WTC11 (cell line): ENCODE results near the gene CBX6. TPM values are rescaled to one million over a fixed set of nuclear protein-coding genes. Genes with fewer than 3 reads are reported as not detected.

Experiments used
- ATAC-seq: fragments of 200-7000 bp; cut with Tn5 transposase; 2 replicates; pipeline ENCODE4 v1.10.0; 2021; ENCODE audit warnings: mild to moderate bottlenecking, moderate library complexity
- CTCF ChIA-PET: fragments of 300-600 bp; sonication (Branson Sonifier 250); formaldehyde crosslinking; loops from one replicate; lab custom pipeline; 2021; ENCODE audit warnings: antibody characterized with exemption; lab: Charles Lee
- POLR2A ChIA-PET: fragments of 350-600 bp; sonication (Branson Sonifier 250); formaldehyde crosslinking; loops from one replicate; lab custom pipeline; 2021; ENCODE audit warnings: antibody characterized with exemption; lab: Charles Lee
- DNase-seq: peaks from one replicate; pipeline ENCODE4 v3.0.0; 2021; ENCODE audit warnings: low spot score
- H3K27ac Mint-ChIP-seq: 2 replicates; pipeline ENCODE4 v1.8.0; 2021; ENCODE audit warnings: mixed read lengths
- H3K27me3 Mint-ChIP-seq: 2 replicates; pipeline ENCODE4 v1.8.0; 2021; ENCODE audit warnings: low read depth, mild to moderate bottlenecking, moderate library complexity, mixed read lengths
- H3K36me3 Mint-ChIP-seq: 2 replicates; pipeline ENCODE4 v1.8.0; 2021; ENCODE audit warnings: mixed read lengths
- H3K4me1 Mint-ChIP-seq: 2 replicates; pipeline ENCODE4 v1.8.0; 2022; ENCODE audit warnings: mixed read lengths
- H3K4me3 Mint-ChIP-seq: 2 replicates; pipeline ENCODE4 v1.8.0; 2021; ENCODE audit warnings: mild to moderate bottlenecking, moderate library complexity, mixed read lengths
- H3K9me3 Mint-ChIP-seq: 2 replicates; pipeline ENCODE4 v1.8.0; 2021; ENCODE audit warnings: mixed read lengths
- ATF1 ChIP-seq: sonication (generic); formaldehyde crosslinking; IDR thresholded peaks from 2 replicates; pipeline ENCODE4 v1.8.1; 2023; ENCODE audit warnings: mild to moderate bottlenecking, moderate library complexity, missing genetic modification reagents
- ATF2 ChIP-seq: sonication (generic); formaldehyde crosslinking; IDR thresholded peaks from 2 replicates; pipeline ENCODE4 v1.8.1; 2022; ENCODE audit warnings: low read depth, missing genetic modification reagents, borderline replicate concordance
- E2F4 ChIP-seq: sonication (generic); formaldehyde crosslinking; IDR thresholded peaks from 2 replicates; pipeline ENCODE4 v1.8.1; 2022; ENCODE audit warnings: low read depth, mild to moderate bottlenecking, moderate library complexity, missing genetic modification reagents, borderline replicate concordance
- ELF4 ChIP-seq: sonication (generic); formaldehyde crosslinking; IDR thresholded peaks from 2 replicates; pipeline ENCODE4 v1.8.1; 2022; ENCODE audit warnings: low read depth, mild to moderate bottlenecking, moderate library complexity, missing genetic modification reagents
- HMGA2 ChIP-seq: fragments of 250-450 bp; sonication (Bioruptor Pico); IDR thresholded peaks from 2 replicates; pipeline ENCODE4 v1.4.0; 2021; ENCODE audit warnings: mild to moderate bottlenecking, moderate library complexity
- IRF2 ChIP-seq: sonication (generic); formaldehyde crosslinking; IDR thresholded peaks from 2 replicates; pipeline ENCODE4 v1.8.0; 2022; ENCODE audit warnings: low read depth, missing genetic modification reagents, borderline replicate concordance
- JAZF1 ChIP-seq: fragments of 250-450 bp; sonication (Bioruptor Pico); IDR thresholded peaks from 2 replicates; pipeline ENCODE4 v1.9.0; 2021; ENCODE audit warnings: moderate library complexity, mild to moderate bottlenecking, inconsistent platforms
- NFYB ChIP-seq: sonication (generic); formaldehyde crosslinking; conservative IDR thresholded peaks from 2 replicates; pipeline ENCODE4 v1.8.0; 2022; ENCODE audit warnings: low read depth, missing genetic modification reagents
- NR1H2 ChIP-seq: sonication (generic); formaldehyde crosslinking; IDR thresholded peaks from 2 replicates; pipeline ENCODE4 v1.9.0; 2021; ENCODE audit warnings: mild to moderate bottlenecking, moderate library complexity, missing genetic modification reagents
- NR3C1 ChIP-seq: sonication (generic); formaldehyde crosslinking; conservative IDR thresholded peaks from 2 replicates; pipeline ENCODE4 v1.8.1; 2023; ENCODE audit warnings: low read depth, mild to moderate bottlenecking, missing genetic modification reagents
- PRDM15 ChIP-seq: sonication (generic); formaldehyde crosslinking; IDR thresholded peaks from 2 replicates; pipeline ENCODE4 v1.8.0; 2022; ENCODE audit warnings: missing genetic modification reagents
- PRRX2 ChIP-seq: fragments of 250-450 bp; sonication (Bioruptor Pico); IDR thresholded peaks from 2 replicates; pipeline ENCODE4 v1.8.0; 2021; ENCODE audit warnings: mild to moderate bottlenecking
- RORB ChIP-seq: fragments of 250-450 bp; sonication (Bioruptor Pico); IDR thresholded peaks from 2 replicates; pipeline ENCODE4 v1.9.0; 2021; ENCODE audit warnings: mild to moderate bottlenecking
- SMAD4 ChIP-seq: sonication (generic); formaldehyde crosslinking; IDR thresholded peaks from 2 replicates; pipeline ENCODE4 v1.8.0; 2022; ENCODE audit warnings: mild to moderate bottlenecking, missing genetic modification reagents
- SOX15 ChIP-seq: fragments of 250-450 bp; sonication (Bioruptor Pico); IDR thresholded peaks from 2 replicates; pipeline ENCODE4 v1.9.0; 2021; ENCODE audit warnings: mild to moderate bottlenecking
- SP1 ChIP-seq: sonication (generic); formaldehyde crosslinking; conservative IDR thresholded peaks from 2 replicates; pipeline ENCODE4 v1.8.1; 2022; ENCODE audit warnings: missing genetic modification reagents
- ZMAT4 ChIP-seq: fragments of 250-450 bp; sonication (Bioruptor Pico); IDR thresholded peaks from 2 replicates; pipeline ENCODE4 v1.9.0; 2021; ENCODE audit warnings: mild to moderate bottlenecking
- ZNF219 ChIP-seq: sonication (generic); formaldehyde crosslinking; IDR thresholded peaks from 2 replicates; pipeline ENCODE4 v1.8.0; 2023; ENCODE audit warnings: missing genetic modification reagents, mild to moderate bottlenecking, borderline replicate concordance
- total RNA-seq: library from RNA; stranded (reverse); gene quantifications from 3 replicates; pipeline ENCODE4 v1.2.3, GENCODE V29; 2021
- TF ChIP-seq, protein P1 (sequence below): fragments of 250-450 bp; sonication (Bioruptor Pico); IDR thresholded peaks from 2 replicates; pipeline ENCODE4 v1.9.0; 2021; ENCODE audit warnings: mild to moderate bottlenecking
- TF ChIP-seq, protein P2 (sequence below): sonication (generic); formaldehyde crosslinking; IDR thresholded peaks from 2 replicates; pipeline ENCODE4 v1.8.1; 2023; ENCODE audit warnings: mild to moderate bottlenecking, missing genetic modification reagents, moderate library complexity

The CBX6 gene
- total RNA-seq, 1 experiment from 2014 or later = 27.0 TPM

- TF ChIP-seq, protein P1, sequence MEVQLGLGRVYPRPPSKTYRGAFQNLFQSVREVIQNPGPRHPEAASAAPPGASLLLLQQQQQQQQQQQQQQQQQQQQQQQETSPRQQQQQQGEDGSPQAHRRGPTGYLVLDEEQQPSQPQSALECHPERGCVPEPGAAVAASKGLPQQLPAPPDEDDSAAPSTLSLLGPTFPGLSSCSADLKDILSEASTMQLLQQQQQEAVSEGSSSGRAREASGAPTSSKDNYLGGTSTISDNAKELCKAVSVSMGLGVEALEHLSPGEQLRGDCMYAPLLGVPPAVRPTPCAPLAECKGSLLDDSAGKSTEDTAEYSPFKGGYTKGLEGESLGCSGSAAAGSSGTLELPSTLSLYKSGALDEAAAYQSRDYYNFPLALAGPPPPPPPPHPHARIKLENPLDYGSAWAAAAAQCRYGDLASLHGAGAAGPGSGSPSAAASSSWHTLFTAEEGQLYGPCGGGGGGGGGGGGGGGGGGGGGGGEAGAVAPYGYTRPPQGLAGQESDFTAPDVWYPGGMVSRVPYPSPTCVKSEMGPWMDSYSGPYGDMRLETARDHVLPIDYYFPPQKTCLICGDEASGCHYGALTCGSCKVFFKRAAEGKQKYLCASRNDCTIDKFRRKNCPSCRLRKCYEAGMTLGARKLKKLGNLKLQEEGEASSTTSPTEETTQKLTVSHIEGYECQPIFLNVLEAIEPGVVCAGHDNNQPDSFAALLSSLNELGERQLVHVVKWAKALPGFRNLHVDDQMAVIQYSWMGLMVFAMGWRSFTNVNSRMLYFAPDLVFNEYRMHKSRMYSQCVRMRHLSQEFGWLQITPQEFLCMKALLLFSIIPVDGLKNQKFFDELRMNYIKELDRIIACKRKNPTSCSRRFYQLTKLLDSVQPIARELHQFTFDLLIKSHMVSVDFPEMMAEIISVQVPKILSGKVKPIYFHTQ (CRISPR knock-in tag) = no peak
- TF ChIP-seq, protein P2, sequence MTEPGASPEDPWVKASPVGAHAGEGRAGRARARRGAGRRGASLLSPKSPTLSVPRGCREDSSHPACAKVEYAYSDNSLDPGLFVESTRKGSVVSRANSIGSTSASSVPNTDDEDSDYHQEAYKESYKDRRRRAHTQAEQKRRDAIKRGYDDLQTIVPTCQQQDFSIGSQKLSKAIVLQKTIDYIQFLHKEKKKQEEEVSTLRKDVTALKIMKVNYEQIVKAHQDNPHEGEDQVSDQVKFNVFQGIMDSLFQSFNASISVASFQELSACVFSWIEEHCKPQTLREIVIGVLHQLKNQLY (CRISPR knock-in tag) = no peak
- TF ChIP-seq PRDM15 (CRISPR knock-in tag) = no peak
- TF ChIP-seq SOX15 (CRISPR knock-in tag) = no peak
- TF ChIP-seq ATF2 (CRISPR knock-in tag) = no peak
Observed at GRCh38 chr22:38829485-38829884, 42.5 kb downstream of the CBX6 start (continued).

- Mint-ChIP-seq H3K4me1 (peaks cover 3% of the 10 kb centered on the region; the same call in 1 of the 2 replicates), H3K4me3 (no peak overlapping the region), H3K27me3 (no peaks in the 10 kb centered on the region), H3K27ac (no peak overlapping the region), H3K9me3 (no peaks in the 10 kb centered on the region), H3K36me3 (no peaks in the 10 kb centered on the region)
- POLR2A ChIA-PET = interaction anchor here (0.6 kb wide), 1 partner anchor 251 kb away, joined by 4 read pairs; no protein-coding TSS in a partner anchor
- TF ChIP-seq SMAD4 (no peak), PRRX2 (CRISPR knock-in tag) (no peak)
- DNase-seq (no peak), ATAC-seq (no peak)
- CTCF ChIA-PET = interaction anchor here (0.9 to 5.8 kb wide), 4 partner anchors 14 to 63 kb away, joined by 3 to 31 read pairs (median 6); no protein-coding TSS in a partner anchor
Observed at GRCh38 chr22:38828616-38829205, 43.3 kb downstream of the CBX6 start.

GRCh38 chr22:38828191-38828590 is 43.8 kb downstream of the CBX6 start:
- Mint-ChIP-seq H3K27ac (no peak overlapping the region), H3K36me3 (no peaks in the 10 kb centered on the region), H3K9me3 (no peaks in the 10 kb centered on the region), H3K4me3 (no peak overlapping the region), H3K27me3 (no peaks in the 10 kb centered on the region), H3K4me1 (peaks cover 3% of the 10 kb centered on the region; the same call in 1 of the 2 replicates)
- ChIA-PET POLR2A (no interaction called here), CTCF (interaction anchor here (0.9 to 5.8 kb wide), 4 partner anchors 15 to 62 kb away, joined by 3 to 31 read pairs (median 6); no protein-coding TSS in a partner anchor)
- DNase-seq (no peak), ATAC-seq (no peak)
- TF ChIP-seq IRF2 (CRISPR knock-in tag) = no peak
- no peak for TF ChIP-seq NR1H2 (CRISPR knock-in tag)
- TF ChIP-seq E2F4 = no peak
- no peak for TF ChIP-seq NFYB (CRISPR knock-in tag)
- no peak for TF ChIP-seq ZNF219 (CRISPR knock-in tag)
- TF ChIP-seq ELF4 (CRISPR knock-in tag) = no peak
- TF ChIP-seq PRRX2 (CRISPR knock-in tag) = no peak
- TF ChIP-seq NR3C1 (CRISPR knock-in tag) = no peak
- no peak for TF ChIP-seq ATF1
- no peak for TF ChIP-seq RORB (CRISPR knock-in tag)
- no peak for TF ChIP-seq HMGA2 (CRISPR knock-in tag)
- no peak for TF ChIP-seq JAZF1 (CRISPR knock-in tag)
- no peak for TF ChIP-seq SP1
- TF ChIP-seq ZMAT4 (CRISPR knock-in tag) = no peak
